Neuronal stem cell (in vitro differentiated cells): ENCODE results near the gene GATAD2A.

Source experiments
- DNase-seq: peaks from one replicate; pipeline ENCODE4 v3.0.0-alpha.2; 2013; ENCODE audit warnings: low spot score
- H2AFZ ChIP-seq: one replicate; pipeline ENCODE4 v1.6.1; 2013; ENCODE audit warnings: mild to moderate bottlenecking, low read length, inconsistent platforms
- H2AK5ac ChIP-seq: 2 replicates; pipeline ENCODE4 v1.6.1; 2013; ENCODE audit warnings: low read depth, mild to moderate bottlenecking, inconsistent platforms, low read length, moderate library complexity, mixed read lengths
- H2BK120ac ChIP-seq: 2 replicates; pipeline ENCODE4 v1.6.1; 2013; ENCODE audit warnings: low read depth, mild to moderate bottlenecking, inconsistent platforms, low read length, moderate library complexity, mixed read lengths
- H2BK12ac ChIP-seq: one replicate; pipeline ENCODE4 v1.6.1; 2013; ENCODE audit warnings: low read length, inconsistent platforms
- H2BK15ac ChIP-seq: 2 replicates; pipeline ENCODE4 v1.6.1; 2013; ENCODE audit warnings: mild to moderate bottlenecking, low read length, inconsistent platforms, mixed read lengths
- H2BK5ac ChIP-seq: one replicate; pipeline ENCODE4 v1.6.1; 2013; ENCODE audit warnings: inconsistent platforms, mild to moderate bottlenecking, low read length, moderate library complexity
- H3K14ac ChIP-seq: one replicate; pipeline ENCODE4 v1.6.1; 2013; ENCODE audit warnings: low read length, inconsistent platforms
- H3K18ac ChIP-seq: 2 replicates; pipeline ENCODE4 v1.6.1; 2013; ENCODE audit warnings: low read length, inconsistent platforms
- H3K23ac ChIP-seq: 2 replicates; pipeline ENCODE4 v1.6.1; 2013; ENCODE audit warnings: low read depth, mild to moderate bottlenecking, mixed read lengths, low read length, inconsistent platforms; ENCODE audit not compliant: poor library complexity
- H3K27ac ChIP-seq: replicated peaks from 3 replicates; pipeline ENCODE4 v1.5.1; 2013; ENCODE audit warnings: low read length, inconsistent platforms
- H3K27me3 ChIP-seq, 3 experiments: 2 replicates each; pipeline ENCODE4 v1.6.1; 2013; ENCODE audit warnings: low read length in 3 of 3, mild to moderate bottlenecking in 2 of 3, inconsistent platforms in 1 of 3, low read depth in 1 of 3, mixed read lengths in 1 of 3, moderate library complexity in 1 of 3; ENCODE audit not compliant: control insufficient read depth in 3 of 3, insufficient read depth in 3 of 3
- H3K36me3 ChIP-seq, 2 donors: replicated peaks in 1 of 2; 2 replicates each; pipeline ENCODE4 v1.6.1; 2013; ENCODE audit warnings: low read length in 2 of 2; ENCODE audit not compliant: control insufficient read depth in 2 of 2, insufficient read depth in 2 of 2
- H3K4ac ChIP-seq: 2 replicates; pipeline ENCODE4 v1.6.1; 2013; ENCODE audit warnings: inconsistent platforms, mild to moderate bottlenecking, low read length, moderate library complexity
- H3K4me1 ChIP-seq, 2 donors: 1 replicate in 1 of 2; 2 replicates in 1 of 2; pipeline ENCODE4 v1.6.1; 2013; ENCODE audit warnings: low read length in 2 of 2, low read depth in 1 of 2; ENCODE audit not compliant: control insufficient read depth in 2 of 2, insufficient read depth in 1 of 2
- H3K4me2 ChIP-seq: one replicate; pipeline ENCODE4 v1.6.1; 2013; ENCODE audit warnings: mild to moderate bottlenecking, low read length, inconsistent platforms; ENCODE audit not compliant: insufficient read depth, poor library complexity, severe bottlenecking
- H3K4me3 ChIP-seq, 2 donors: 2 replicates each; pipeline ENCODE4 v1.5.1; 2013; ENCODE audit warnings: low read length in 2 of 2, mild to moderate bottlenecking in 2 of 2, inconsistent platforms in 1 of 2, moderate library complexity in 1 of 2
- H3K79me1 ChIP-seq: one replicate; pipeline ENCODE4 v1.6.1; 2013; ENCODE audit warnings: low read depth, mild to moderate bottlenecking, inconsistent platforms, low read length, moderate library complexity
- H3K9ac ChIP-seq: one replicate; pipeline ENCODE4 v1.6.1; 2013; ENCODE audit warnings: mild to moderate bottlenecking, low read depth, low read length, inconsistent platforms; ENCODE audit not compliant: poor library complexity
- H3K9me3 ChIP-seq, 2 donors: replicated peaks in 1 of 2; 2 replicates each; pipeline versions ENCODE3 to v1.6.1; 2013; ENCODE audit warnings: low read length in 2 of 2, mild to moderate bottlenecking in 2 of 2, inconsistent platforms in 1 of 2, low read depth in 1 of 2, mixed read lengths in 1 of 2, moderate library complexity in 1 of 2; ENCODE audit not compliant: control insufficient read depth in 2 of 2, insufficient read depth in 1 of 2
- H4K8ac ChIP-seq: one replicate; pipeline ENCODE4 v1.6.1; 2013; ENCODE audit warnings: low read depth, mild to moderate bottlenecking, inconsistent platforms, low read length, moderate library complexity
- H4K91ac ChIP-seq: one replicate; pipeline ENCODE4 v1.6.1; 2013; ENCODE audit warnings: low read length, low read depth, mild to moderate bottlenecking, inconsistent platforms; ENCODE audit not compliant: poor library complexity
- WGBS, 2 donors: extraction: QIAGEN DNeasy Blood & Tissue Kit; methylation state at CpG; one replicate each; pipeline ENCODE4 v1.1.7; 2013; ENCODE audit warnings: missing lambda C conversion rate in 2 of 2, mixed read lengths in 1 of 2; ENCODE audit not compliant: insufficient read length in 2 of 2, insufficient replicate concordance in 1 of 2; ENCODE audit errors: extremely low coverage in 2 of 2; 5-methylcytosine and 5-hydroxymethylcytosine counted together

The GATAD2A gene

GRCh38 chr19:19443283-19443682 is 37.8 kb downstream of the GATAD2A start:
- peaks cover 0 to 14% of the 10 kb centered on the region in 2 donors for H3K4me1 ChIP-seq
- no peak overlapping the region for H4K91ac ChIP-seq
- no peak overlapping the region for H3K4me3 ChIP-seq
- no peak overlapping the region for H2BK120ac ChIP-seq
- no peaks in the 10 kb centered on the region for H3K9me3 ChIP-seq
- H4K8ac ChIP-seq, result no peak overlapping the region
- H3K27ac ChIP-seq, result no peak overlapping the region
- H3K27me3 ChIP-seq, result no peaks in the 10 kb centered on the region
- H3K4me2 ChIP-seq, result no peak overlapping the region
- no peak overlapping the region for H2BK5ac ChIP-seq
- H3K4ac ChIP-seq, result no peak overlapping the region
- no CpG with 5 or more reads among the region's 9 CpGs for WGBS, 2 donors
- H2BK15ac ChIP-seq, result no peak overlapping the region
- H2AK5ac ChIP-seq, result no peak overlapping the region
- no peak overlapping the region for H3K9ac ChIP-seq
- no peak for DNase-seq
- H3K79me1 ChIP-seq, result peaks cover 16% of the 10 kb centered on the region
- H3K18ac ChIP-seq, result no peak overlapping the region
- H2AFZ ChIP-seq, result no peak overlapping the region
- no peak overlapping the region for H3K14ac ChIP-seq
- no peak overlapping the region for H3K23ac ChIP-seq
- peaks cover 1 to 48% of the 10 kb centered on the region in 2 donors for H3K36me3 ChIP-seq
- no peak overlapping the region for H2BK12ac ChIP-seq

GRCh38 chr19:19443902-19444680 is 38.6 kb downstream of the GATAD2A start:
- H2BK15ac ChIP-seq, result no peak overlapping the region
- H3K4ac ChIP-seq, result no peak overlapping the region
- H2AFZ ChIP-seq, result no peak overlapping the region
- no peak overlapping the region for H3K4me3 ChIP-seq
- H3K36me3 ChIP-seq, result peaks cover 1 to 45% of the 10 kb centered on the region in 2 donors
- H3K79me1 ChIP-seq, result peaks cover 16% of the 10 kb centered on the region
- no peak overlapping the region for H2BK120ac ChIP-seq
- H4K91ac ChIP-seq, result no peak overlapping the region
- no peaks in the 10 kb centered on the region for H3K9me3 ChIP-seq
- H3K27ac ChIP-seq, result no peak overlapping the region
- H4K8ac ChIP-seq, result no peak overlapping the region
- peaks cover 0 to 13% of the 10 kb centered on the region in 2 donors for H3K4me1 ChIP-seq
- no peak overlapping the region for H2BK12ac ChIP-seq
- H3K27me3 ChIP-seq, result no peaks in the 10 kb centered on the region
- H2AK5ac ChIP-seq, result no peak overlapping the region
- H3K9ac ChIP-seq, result no peak overlapping the region
- no peak overlapping the region for H3K23ac ChIP-seq
- H3K18ac ChIP-seq, result no peak overlapping the region
- no CpG with 5 or more reads among the region's 11 CpGs for WGBS, 2 donors
- no peak for DNase-seq
- H3K14ac ChIP-seq, result no peak overlapping the region
- no peak overlapping the region for H3K4me2 ChIP-seq
- no peak overlapping the region for H2BK5ac ChIP-seq

- Histone ChIP-seq H3K36me3 (peaks cover 1 to 40% of the 10 kb centered on the region in 2 donors), H3K23ac (no peak overlapping the region), H3K9ac (no peak overlapping the region), H3K4me2 (no peak overlapping the region), H3K4me1 (peaks cover 0 to 13% of the 10 kb centered on the region in 2 donors), H4K91ac (no peak overlapping the region), H3K79me1 (peaks cover 16% of the 10 kb centered on the region), H3K4me3 (no peak overlapping the region), H2AFZ (no peak overlapping the region), H3K4ac (no peak overlapping the region), H3K18ac (no peak overlapping the region), H2AK5ac (no peak overlapping the region), H2BK12ac (no peak overlapping the region), H3K27ac (no peak overlapping the region), H3K27me3 (no peaks in the 10 kb centered on the region), H2BK120ac (no peak overlapping the region), H2BK15ac (no peak overlapping the region), H2BK5ac (no peak overlapping the region), H4K8ac (no peak overlapping the region), H3K14ac (peak overlapping the region; percentile 11), H3K9me3 (no peaks in the 10 kb centered on the region)
- no CpG with 5 or more reads among the region's 4 CpGs for WGBS, 2 donors
- DNase-seq, result no peak
These were observed 39.2 kb downstream of the GATAD2A start for GRCh38 chr19:19444681-19445155.

GRCh38 chr19:19445288-19445687 is 39.8 kb downstream of the GATAD2A start:
- H2AK5ac ChIP-seq, result no peak overlapping the region
- no peak overlapping the region for H4K91ac ChIP-seq
- DNase-seq, result no peak
- peaks cover 1 to 39% of the 10 kb centered on the region in 2 donors for H3K36me3 ChIP-seq
- H3K14ac ChIP-seq, result no peak overlapping the region
- no peak overlapping the region for H2BK12ac ChIP-seq
- H3K4me2 ChIP-seq, result no peak overlapping the region
- H3K27me3 ChIP-seq, result no peaks in the 10 kb centered on the region
- no peak overlapping the region for H2BK15ac ChIP-seq
- H2AFZ ChIP-seq, result no peak overlapping the region
- H3K23ac ChIP-seq, result no peak overlapping the region
- WGBS, 2 donors, result no CpG with 5 or more reads among the region's 1 CpG
- no peak overlapping the region for H4K8ac ChIP-seq
- no peak overlapping the region for H3K4ac ChIP-seq
- no peak overlapping the region for H3K4me3 ChIP-seq
- H3K79me1 ChIP-seq, result peaks cover 16% of the 10 kb centered on the region
- H3K9ac ChIP-seq, result no peak overlapping the region
- no peak overlapping the region for H2BK5ac ChIP-seq
- peaks cover 0 to 13% of the 10 kb centered on the region in 2 donors for H3K4me1 ChIP-seq
- no peak overlapping the region for H3K18ac ChIP-seq
- H2BK120ac ChIP-seq, result no peak overlapping the region
- H3K9me3 ChIP-seq, result no peaks in the 10 kb centered on the region
- H3K27ac ChIP-seq, result no peak overlapping the region
